Choroid plexus epithelial cell (primary cell): ENCODE measurements around the gene PDAP1.

Experiments used
- DNase-seq: peaks from one replicate; pipeline ENCODE4 v3.0.0-alpha.2; 2010; ENCODE audit warnings: low read depth
- H3K4me3 ChIP-seq: 2 replicates; pipeline ENCODE4 v1.5.1; 2011; ENCODE audit warnings: low read depth, mild to moderate bottlenecking, control low read depth, low read length, moderate library complexity
- TF ChIP-seq, protein P1 (sequence below): conservative IDR thresholded peaks from 2 replicates; pipeline ENCODE4 v1.5.1; 2011; ENCODE audit warnings: low read depth, mild to moderate bottlenecking, control low read depth, inconsistent platforms, low read length, moderate library complexity

Gene PDAP1

DNA sequence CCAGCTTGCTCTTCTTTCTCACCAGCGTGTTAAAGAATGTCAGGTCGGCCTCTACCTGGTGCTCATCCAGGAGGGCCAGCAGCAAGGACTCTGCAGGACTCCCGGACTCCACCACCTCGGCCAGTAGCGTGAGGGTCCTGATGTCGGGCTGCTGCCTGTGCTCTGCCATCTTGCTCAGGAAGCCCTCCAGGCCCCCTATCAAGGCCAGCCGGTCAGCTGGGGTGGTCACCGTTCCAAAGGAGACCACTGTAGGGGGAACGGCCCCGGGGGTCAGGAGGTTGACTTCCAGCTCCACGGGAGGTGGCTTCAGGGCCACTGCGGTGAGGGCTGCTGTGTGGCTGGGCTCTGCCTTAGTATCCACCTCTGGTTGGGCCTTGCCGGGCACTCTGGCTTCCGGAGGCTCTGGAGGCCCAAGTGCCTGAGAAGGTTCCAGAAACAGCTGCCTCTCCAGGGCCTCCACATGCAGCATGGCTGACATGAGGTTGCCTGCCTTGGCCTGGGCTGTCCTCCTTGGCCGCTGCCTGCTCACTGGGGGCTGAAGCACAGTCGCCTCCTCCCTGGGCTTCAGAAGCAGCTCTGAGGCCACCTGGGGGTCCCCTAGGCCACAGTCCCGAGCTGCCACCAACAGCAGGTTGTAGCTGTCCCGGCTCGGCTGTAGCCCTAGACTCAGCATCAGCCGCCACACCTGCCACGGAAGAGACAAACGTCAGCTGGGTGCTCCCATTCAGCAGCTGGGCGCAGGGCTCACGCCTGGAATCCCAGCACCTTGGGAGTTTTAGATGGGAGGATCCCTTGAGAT is 16.7 kb upstream of the PDAP1 start:
- H3K4me3 ChIP-seq: no peak overlapping the region
- TF ChIP-seq, protein P1, sequence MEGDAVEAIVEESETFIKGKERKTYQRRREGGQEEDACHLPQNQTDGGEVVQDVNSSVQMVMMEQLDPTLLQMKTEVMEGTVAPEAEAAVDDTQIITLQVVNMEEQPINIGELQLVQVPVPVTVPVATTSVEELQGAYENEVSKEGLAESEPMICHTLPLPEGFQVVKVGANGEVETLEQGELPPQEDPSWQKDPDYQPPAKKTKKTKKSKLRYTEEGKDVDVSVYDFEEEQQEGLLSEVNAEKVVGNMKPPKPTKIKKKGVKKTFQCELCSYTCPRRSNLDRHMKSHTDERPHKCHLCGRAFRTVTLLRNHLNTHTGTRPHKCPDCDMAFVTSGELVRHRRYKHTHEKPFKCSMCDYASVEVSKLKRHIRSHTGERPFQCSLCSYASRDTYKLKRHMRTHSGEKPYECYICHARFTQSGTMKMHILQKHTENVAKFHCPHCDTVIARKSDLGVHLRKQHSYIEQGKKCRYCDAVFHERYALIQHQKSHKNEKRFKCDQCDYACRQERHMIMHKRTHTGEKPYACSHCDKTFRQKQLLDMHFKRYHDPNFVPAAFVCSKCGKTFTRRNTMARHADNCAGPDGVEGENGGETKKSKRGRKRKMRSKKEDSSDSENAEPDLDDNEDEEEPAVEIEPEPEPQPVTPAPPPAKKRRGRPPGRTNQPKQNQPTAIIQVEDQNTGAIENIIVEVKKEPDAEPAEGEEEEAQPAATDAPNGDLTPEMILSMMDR: no peak
- no peak for DNase-seq

DNA sequence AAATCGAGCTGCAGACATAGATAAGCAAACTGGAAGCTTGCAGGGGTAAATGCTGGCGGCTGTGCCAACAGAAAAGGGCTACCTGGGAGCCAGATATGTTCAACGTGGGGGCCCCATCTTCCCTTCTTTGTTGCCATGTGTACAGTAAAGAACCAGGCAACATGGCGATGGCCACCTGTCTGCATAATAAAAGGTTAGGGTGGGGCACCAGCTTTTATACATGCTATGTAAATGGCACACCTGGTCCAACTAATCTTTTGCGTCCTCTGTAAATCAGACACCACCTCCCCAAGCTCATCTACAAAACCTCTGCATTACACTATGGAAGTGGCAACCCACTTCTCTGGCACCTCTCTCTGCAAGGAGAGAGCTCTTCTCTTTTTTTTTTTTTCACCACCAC is 14.2 kb upstream of the PDAP1 start:
- TF ChIP-seq, protein P1: no peak
- H3K4me3 ChIP-seq: no peak overlapping the region
- DNase-seq: no peak

DNA sequence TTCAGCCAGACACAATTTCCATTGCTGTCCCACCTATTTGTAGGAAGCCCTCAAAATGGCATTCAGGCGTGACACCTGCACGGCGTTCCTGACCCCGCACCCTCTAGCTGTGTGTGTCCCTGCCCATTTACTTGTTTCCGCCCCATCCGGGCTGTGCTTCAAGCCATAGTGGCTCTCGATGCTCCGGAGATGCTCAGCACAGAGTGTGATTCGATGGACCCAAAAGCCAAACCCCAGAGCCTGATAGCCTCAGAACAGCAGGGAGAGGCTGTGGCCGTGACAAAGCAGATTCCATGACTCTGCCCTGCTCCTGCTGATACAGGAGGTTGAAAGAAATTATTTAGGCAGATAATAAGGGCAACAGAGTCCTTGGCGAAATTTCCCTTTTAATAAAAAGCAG is 13.8 kb upstream of the PDAP1 start:
- TF ChIP-seq, protein P1: no peak
- no peak overlapping the region for H3K4me3 ChIP-seq
- DNase-seq: no peak

DNA sequence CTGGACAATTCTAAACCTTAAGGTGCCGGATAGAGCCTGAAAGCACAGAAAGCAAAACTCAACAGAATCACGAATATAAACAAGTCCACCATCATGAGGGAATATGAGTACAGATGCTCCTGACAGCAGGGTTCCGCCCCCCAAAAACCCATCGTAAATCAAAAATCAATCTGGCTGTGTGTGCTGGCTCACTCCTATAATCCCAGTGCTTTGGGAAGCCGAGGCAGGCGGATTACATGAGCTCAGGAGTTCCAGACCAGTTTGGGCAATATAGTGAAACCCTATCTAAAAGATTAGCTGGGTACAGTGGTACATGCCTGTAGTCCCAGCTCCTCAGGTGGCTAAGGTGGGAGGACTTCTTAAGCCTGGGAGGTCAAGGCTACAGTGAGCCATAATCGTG is 12.6 kb upstream of the PDAP1 start:
- no peak overlapping the region for H3K4me3 ChIP-seq
- TF ChIP-seq, protein P1: no peak

DNA sequence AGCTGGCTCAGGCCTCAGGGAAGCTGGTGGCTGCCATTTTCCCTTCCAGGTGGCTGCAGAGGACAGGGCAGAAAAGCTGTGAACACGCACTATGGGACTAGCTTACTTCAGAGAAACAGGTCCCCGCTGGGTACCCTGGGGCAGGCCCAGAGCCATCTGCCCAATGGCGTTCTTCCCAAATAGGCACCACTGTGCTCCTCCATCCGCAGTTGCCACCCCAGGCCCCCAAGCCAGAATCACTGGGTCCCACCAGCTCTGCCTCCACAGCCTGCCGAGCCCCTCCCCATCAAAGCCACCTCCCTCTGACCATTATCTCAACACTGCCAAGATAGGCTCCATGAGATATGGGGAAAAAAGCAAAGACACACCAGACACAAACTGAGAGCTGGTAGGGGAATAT is 11.8 kb upstream of the PDAP1 start:
- DNase-seq: no peak
- H3K4me3 ChIP-seq: no peak overlapping the region
- TF ChIP-seq, protein P1: no peak

More for the DNA sequence above, 12.6 kb upstream of the PDAP1 start:
- no peak for DNase-seq

DNA sequence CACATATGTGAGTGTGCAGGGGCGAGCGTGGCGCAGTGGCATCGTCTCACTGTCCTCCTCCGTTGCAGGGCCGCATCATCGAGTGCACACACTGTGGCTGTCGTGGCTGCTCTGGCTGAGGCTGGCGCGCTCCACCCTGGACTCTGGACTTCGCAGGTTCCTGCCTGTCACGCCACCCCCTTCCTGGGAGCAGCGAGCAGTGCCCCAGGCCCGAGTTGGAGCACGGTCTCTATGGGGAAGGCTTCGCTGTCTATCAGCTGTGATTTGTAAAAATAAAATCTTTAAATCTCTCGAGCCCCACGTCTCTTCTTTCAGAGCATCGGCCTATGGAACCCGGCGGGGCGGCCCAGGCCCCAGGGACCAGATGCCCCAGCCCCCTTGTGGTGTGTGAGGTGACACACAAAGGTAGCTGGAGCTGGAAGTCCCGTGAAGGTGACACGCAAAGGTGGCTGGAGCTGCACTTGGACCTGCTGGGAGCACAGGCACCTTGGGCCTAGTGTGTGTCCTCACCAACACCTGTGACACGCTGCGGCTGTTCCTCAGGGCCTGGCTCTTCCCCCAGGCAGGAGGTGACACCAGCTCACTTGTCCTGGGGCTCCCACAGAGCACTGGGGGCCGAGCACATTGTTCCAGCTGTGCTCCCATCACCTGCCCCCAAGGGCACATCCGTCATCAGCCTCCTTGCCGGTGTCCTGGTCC is 11.1 kb upstream of the PDAP1 start:
- TF ChIP-seq, protein P1: no peak
- no peak for DNase-seq
- no peak overlapping the region for H3K4me3 ChIP-seq
